Neuronal stem cell (in vitro differentiated cells): ENCODE data around the gene CIC.

Source experiments
- DNase-seq: peaks from one replicate; pipeline ENCODE4 v3.0.0-alpha.2; 2013; ENCODE audit warnings: low spot score
- H2AFZ ChIP-seq: one replicate; pipeline ENCODE4 v1.6.1; 2013; ENCODE audit warnings: mild to moderate bottlenecking, low read length, inconsistent platforms
- H2AK5ac ChIP-seq: 2 replicates; pipeline ENCODE4 v1.6.1; 2013; ENCODE audit warnings: low read depth, mild to moderate bottlenecking, inconsistent platforms, low read length, moderate library complexity, mixed read lengths
- H2BK120ac ChIP-seq: 2 replicates; pipeline ENCODE4 v1.6.1; 2013; ENCODE audit warnings: low read depth, mild to moderate bottlenecking, inconsistent platforms, low read length, moderate library complexity, mixed read lengths
- H2BK12ac ChIP-seq: one replicate; pipeline ENCODE4 v1.6.1; 2013; ENCODE audit warnings: low read length, inconsistent platforms
- H2BK15ac ChIP-seq: 2 replicates; pipeline ENCODE4 v1.6.1; 2013; ENCODE audit warnings: mild to moderate bottlenecking, low read length, inconsistent platforms, mixed read lengths
- H2BK5ac ChIP-seq: one replicate; pipeline ENCODE4 v1.6.1; 2013; ENCODE audit warnings: inconsistent platforms, mild to moderate bottlenecking, low read length, moderate library complexity
- H3K14ac ChIP-seq: one replicate; pipeline ENCODE4 v1.6.1; 2013; ENCODE audit warnings: low read length, inconsistent platforms
- H3K18ac ChIP-seq: 2 replicates; pipeline ENCODE4 v1.6.1; 2013; ENCODE audit warnings: low read length, inconsistent platforms
- H3K23ac ChIP-seq: 2 replicates; pipeline ENCODE4 v1.6.1; 2013; ENCODE audit warnings: low read depth, mild to moderate bottlenecking, mixed read lengths, low read length, inconsistent platforms; ENCODE audit not compliant: poor library complexity
- H3K27ac ChIP-seq: replicated peaks from 3 replicates; pipeline ENCODE4 v1.5.1; 2013; ENCODE audit warnings: low read length, inconsistent platforms
- H3K27me3 ChIP-seq, 3 experiments: 2 replicates each; pipeline ENCODE4 v1.6.1; 2013; ENCODE audit warnings: low read length in 3 of 3, mild to moderate bottlenecking in 2 of 3, inconsistent platforms in 1 of 3, low read depth in 1 of 3, mixed read lengths in 1 of 3, moderate library complexity in 1 of 3; ENCODE audit not compliant: control insufficient read depth in 3 of 3, insufficient read depth in 3 of 3
- H3K36me3 ChIP-seq, 2 donors: replicated peaks in 1 of 2; 2 replicates each; pipeline ENCODE4 v1.6.1; 2013; ENCODE audit warnings: low read length in 2 of 2; ENCODE audit not compliant: control insufficient read depth in 2 of 2, insufficient read depth in 2 of 2
- H3K4ac ChIP-seq: 2 replicates; pipeline ENCODE4 v1.6.1; 2013; ENCODE audit warnings: inconsistent platforms, mild to moderate bottlenecking, low read length, moderate library complexity
- H3K4me1 ChIP-seq, 2 donors: 1 replicate in 1 of 2; 2 replicates in 1 of 2; pipeline ENCODE4 v1.6.1; 2013; ENCODE audit warnings: low read length in 2 of 2, low read depth in 1 of 2; ENCODE audit not compliant: control insufficient read depth in 2 of 2, insufficient read depth in 1 of 2
- H3K4me2 ChIP-seq: one replicate; pipeline ENCODE4 v1.6.1; 2013; ENCODE audit warnings: mild to moderate bottlenecking, low read length, inconsistent platforms; ENCODE audit not compliant: insufficient read depth, poor library complexity, severe bottlenecking
- H3K4me3 ChIP-seq, 2 donors: 2 replicates each; pipeline ENCODE4 v1.5.1; 2013; ENCODE audit warnings: low read length in 2 of 2, mild to moderate bottlenecking in 2 of 2, inconsistent platforms in 1 of 2, moderate library complexity in 1 of 2
- H3K79me1 ChIP-seq: one replicate; pipeline ENCODE4 v1.6.1; 2013; ENCODE audit warnings: low read depth, mild to moderate bottlenecking, inconsistent platforms, low read length, moderate library complexity
- H3K9ac ChIP-seq: one replicate; pipeline ENCODE4 v1.6.1; 2013; ENCODE audit warnings: mild to moderate bottlenecking, low read depth, low read length, inconsistent platforms; ENCODE audit not compliant: poor library complexity
- H3K9me3 ChIP-seq, 2 donors: replicated peaks in 1 of 2; 2 replicates each; pipeline versions ENCODE3 to v1.6.1; 2013; ENCODE audit warnings: low read length in 2 of 2, mild to moderate bottlenecking in 2 of 2, inconsistent platforms in 1 of 2, low read depth in 1 of 2, mixed read lengths in 1 of 2, moderate library complexity in 1 of 2; ENCODE audit not compliant: control insufficient read depth in 2 of 2, insufficient read depth in 1 of 2
- H4K8ac ChIP-seq: one replicate; pipeline ENCODE4 v1.6.1; 2013; ENCODE audit warnings: low read depth, mild to moderate bottlenecking, inconsistent platforms, low read length, moderate library complexity
- H4K91ac ChIP-seq: one replicate; pipeline ENCODE4 v1.6.1; 2013; ENCODE audit warnings: low read length, low read depth, mild to moderate bottlenecking, inconsistent platforms; ENCODE audit not compliant: poor library complexity
- WGBS, 2 donors: extraction: QIAGEN DNeasy Blood & Tissue Kit; methylation state at CpG; one replicate each; pipeline ENCODE4 v1.1.7; 2013; ENCODE audit warnings: missing lambda C conversion rate in 2 of 2, mixed read lengths in 1 of 2; ENCODE audit not compliant: insufficient read length in 2 of 2, insufficient replicate concordance in 1 of 2; ENCODE audit errors: extremely low coverage in 2 of 2; 5-methylcytosine and 5-hydroxymethylcytosine counted together

CIC gene

DNA sequence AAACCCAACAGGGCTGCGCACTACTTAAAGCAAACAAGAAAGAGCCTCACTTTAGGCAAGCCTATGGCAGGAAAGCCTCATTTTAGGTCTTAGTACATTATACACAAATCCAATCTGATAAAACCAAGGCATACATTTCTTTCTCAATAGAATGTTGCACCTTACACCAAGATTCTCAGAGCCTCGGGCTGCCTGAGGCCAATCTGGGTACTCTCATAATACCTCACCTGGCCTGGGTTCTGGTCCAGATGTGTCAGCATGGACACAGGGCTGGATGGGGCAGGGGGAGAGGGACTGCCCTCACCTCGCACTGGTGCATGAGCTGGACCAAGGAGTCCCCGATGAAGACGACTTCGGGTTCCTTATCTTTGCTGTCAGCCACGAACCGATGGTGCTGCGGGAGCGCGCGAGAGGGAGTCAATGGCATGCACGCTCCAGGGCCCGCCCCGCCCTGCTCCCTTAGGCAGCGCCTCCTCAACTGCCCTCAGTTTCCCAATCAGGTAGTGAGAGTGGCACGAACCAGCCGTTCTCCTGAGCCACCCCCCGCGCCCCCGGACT is 32.7 kb downstream of the CIC start, which contains the start of gene PRR19:
Gene PRR19 (plus strand): TSS at position 487 of the 558 bp plus-strand sequence. CDS start 7,453 bp downstream, outside the sequence.
- Histone ChIP-seq H3K18ac (peak within 1 kb of the TSS; percentile 100), H2BK12ac (peak within 1 kb of the TSS; percentile 82), H3K36me3 (peaks cover 15 to 37% of the 10 kb centered on the region in 2 donors), H3K79me1 (peaks cover 2% of the 10 kb centered on the region), H3K4me1 (peaks cover 10 to 13% of the 10 kb centered on the region in 2 donors), H2AK5ac (peak within 1 kb of the TSS; percentile 73), H3K14ac (peak within 1 kb of the TSS; percentile 99), H3K23ac (peak within 1 kb of the TSS; percentile 91), H2BK5ac (peak within 1 kb of the TSS; percentile 98), H4K91ac (peak within 1 kb of the TSS; percentile 79), H2AFZ (peak within 1 kb of the TSS; percentile 90), H3K27me3 (no peaks in the 10 kb centered on the region), H4K8ac (peak within 1 kb of the TSS; percentile 82), H3K9ac (peak within 1 kb of the TSS; percentile 100), H3K27ac (peak within 1 kb of the TSS; percentile 87), H3K4ac (peak within 1 kb of the TSS; percentile 97), H3K4me2 (peak within 1 kb of the TSS; percentile 78), H3K4me3 (peak within 1 kb of the TSS; percentile 93 to 96), H2BK120ac (peak within 1 kb of the TSS; percentile 96), H3K9me3 (no peaks in the 10 kb centered on the region), H2BK15ac (peak within 1 kb of the TSS; percentile 99)
- no CpG with 5 or more reads among the region's 21 CpGs for WGBS, 2 donors
- no peak for DNase-seq

- Histone ChIP-seq H4K8ac (no peak overlapping the region), H3K18ac (peak overlapping the region; percentile 82), H2BK5ac (no peak overlapping the region), H3K4ac (no peak overlapping the region), H3K4me2 (peak overlapping the region; percentile 57), H3K4me3 (peak overlapping the region in 1 of 2 donors; percentile 93), H3K9me3 (no peaks in the 10 kb centered on the region), H3K9ac (no peak overlapping the region), H3K4me1 (peaks cover 10 to 13% of the 10 kb centered on the region in 2 donors), H4K91ac (peak overlapping the region; percentile 34), H2BK12ac (no peak overlapping the region), H3K23ac (no peak overlapping the region), H2BK15ac (no peak overlapping the region), H3K27ac (peak overlapping the region; percentile 70), H3K14ac (no peak overlapping the region), H3K79me1 (peaks cover 2% of the 10 kb centered on the region), H3K36me3 (peaks cover 9 to 27% of the 10 kb centered on the region in 2 donors), H2BK120ac (peak overlapping the region; percentile 1), H2AK5ac (no peak overlapping the region), H3K27me3 (no peaks in the 10 kb centered on the region), H2AFZ (peak overlapping the region; percentile 90)
- no CpG with 5 or more reads among the region's 11 CpGs for WGBS, 2 donors
- DNase-seq: no peak
Observed at GRCh38 chr19:42303101-42303464, 34.0 kb downstream of the CIC start.

- Histone ChIP-seq H3K4me2 (no peak overlapping the region), H3K18ac (no peak overlapping the region), H2AK5ac (peak overlapping the region; percentile 81), H3K79me1 (peaks cover 2% of the 10 kb centered on the region), H3K9me3 (no peaks in the 10 kb centered on the region), H3K14ac (no peak overlapping the region), H3K23ac (no peak overlapping the region), H3K9ac (no peak overlapping the region), H2BK5ac (no peak overlapping the region), H3K4ac (no peak overlapping the region), H2BK12ac (no peak overlapping the region), H3K4me3 (no peak overlapping the region), H2AFZ (peak overlapping the region; percentile 90), H3K27ac (no peak overlapping the region), H4K91ac (no peak overlapping the region), H4K8ac (no peak overlapping the region), H3K4me1 (peaks cover 10 to 13% of the 10 kb centered on the region in 2 donors), H2BK15ac (no peak overlapping the region), H3K27me3 (no peaks in the 10 kb centered on the region), H3K36me3 (peaks cover 6 to 21% of the 10 kb centered on the region in 2 donors), H2BK120ac (no peak overlapping the region)
- WGBS, 2 donors: no CpG with 5 or more reads among the region's 8 CpGs
- no peak for DNase-seq
Observed at GRCh38 chr19:42303876-42304275, 34.8 kb downstream of the CIC start.

GRCh38 chr19:42306646-42307045 is 37.6 kb downstream of the CIC start:
- Histone ChIP-seq H2BK120ac (no peak overlapping the region), H2BK12ac (peak overlapping the region; percentile 49), H3K4me3 (peak overlapping the region in 1 of 2 donors; percentile 21), H3K18ac (peak overlapping the region; percentile 72), H2AFZ (no peak overlapping the region), H3K9ac (no peak overlapping the region), H3K4me2 (no peak overlapping the region), H2BK15ac (peak overlapping the region; percentile 14), H3K14ac (no peak overlapping the region), H3K9me3 (no peaks in the 10 kb centered on the region), H3K79me1 (peaks cover 2% of the 10 kb centered on the region), H4K91ac (no peak overlapping the region), H3K4ac (no peak overlapping the region), H3K4me1 (peaks cover 7 to 10% of the 10 kb centered on the region in 2 donors), H3K36me3 (no peaks in the 10 kb centered on the region), H3K27ac (no peak overlapping the region), H2BK5ac (peak overlapping the region; percentile 71), H3K27me3 (no peaks in the 10 kb centered on the region), H3K23ac (no peak overlapping the region), H4K8ac (peak overlapping the region; percentile 9), H2AK5ac (peak overlapping the region; percentile 91)
- DNase-seq: no peak
- no CpG with 5 or more reads among the region's 22 CpGs for WGBS, 2 donors
